HEK293 (cell line): ENCODE measurements around the gene SART1.

Source experiments
- CTCF ChIA-PET: fragments of 350-600 bp; formaldehyde crosslinking; extraction: SDS; loops from one replicate; lab custom pipeline; 2021; ENCODE audit warnings: antibody characterized with exemption; lab: Yijun Ruan, JAX
- POLR2A ChIA-PET: fragments of 300-600 bp; formaldehyde crosslinking; extraction: SDS; loops from one replicate; lab custom pipeline; 2020; ENCODE audit warnings: antibody characterized with exemption, inconsistent platforms; lab: Yijun Ruan, JAX
- H3K27ac ChIP-seq: fragments of 200-500 bp; sonication (Bioruptor generic); 2 replicates; pipeline ENCODE4 v1.5.1; 2014; ENCODE audit warnings: low read depth, low read length, control low read depth, inconsistent platforms; ENCODE audit errors: extremely low read depth
- H3K36me3 ChIP-seq, 2 experiments: fragments of 200-500 bp in 1 of 2; sonication (Bioruptor generic) in 1 of 2; 1 replicate in 1 of 2; 2 replicates in 1 of 2; pipeline ENCODE4 v1.5.1; 2014 to 2017; ENCODE audit warnings: inconsistent platforms in 2 of 2, low read length in 2 of 2; ENCODE audit not compliant: control insufficient read depth in 2 of 2, insufficient read depth in 1 of 2
- H3K4me1 ChIP-seq: fragments of 200-500 bp; sonication (Bioruptor generic); 2 replicates; pipeline ENCODE4 v1.5.1; 2014; ENCODE audit warnings: mild to moderate bottlenecking, low read length, inconsistent platforms; ENCODE audit not compliant: control insufficient read depth, insufficient read depth
- H3K4me3 ChIP-seq: 2 replicates; pipeline ENCODE4 v1.5.1; 2011; ENCODE audit warnings: low read depth, mild to moderate bottlenecking, control low read depth, low read length, moderate library complexity
- H3K9me3 ChIP-seq: fragments of 200-500 bp; sonication (Bioruptor generic); 2 replicates; pipeline ENCODE4 v1.5.1; 2014; ENCODE audit warnings: low read depth, low read length, inconsistent platforms; ENCODE audit not compliant: control insufficient read depth, insufficient read depth
- EGR2 ChIP-seq: fragments of 450-650 bp; formaldehyde crosslinking; IDR thresholded peaks from 2 replicates; pipeline ENCODE4 v1.5.1; 2016; ENCODE audit warnings: low read depth, missing biosample characterization, missing genetic modification characterization
- FEZF1 ChIP-seq: fragments of 450-650 bp; formaldehyde crosslinking; IDR thresholded peaks from 2 replicates; pipeline ENCODE4 v1.5.1; 2016; ENCODE audit warnings: missing biosample characterization, missing genetic modification characterization
- GFI1B ChIP-seq: fragments of 450-650 bp; formaldehyde crosslinking; IDR thresholded peaks from 2 replicates; pipeline ENCODE4 v1.5.1; 2016; ENCODE audit warnings: missing biosample characterization, missing genetic modification characterization
- GLI4 ChIP-seq: fragments of 450-650 bp; formaldehyde crosslinking; IDR thresholded peaks from 2 replicates; pipeline ENCODE4 v1.5.1; 2016; ENCODE audit warnings: missing biosample characterization, missing genetic modification characterization
- GLIS1 ChIP-seq: fragments of 450-650 bp; formaldehyde crosslinking; IDR thresholded peaks from 2 replicates; pipeline ENCODE4 v1.5.1; 2016; ENCODE audit warnings: missing biosample characterization, missing genetic modification characterization
- GLIS2 ChIP-seq: fragments of 450-650 bp; formaldehyde crosslinking; IDR thresholded peaks from 2 replicates; pipeline ENCODE4 v1.5.1; 2016; ENCODE audit warnings: missing biosample characterization, missing genetic modification characterization
- KLF7 ChIP-seq: fragments of 450-650 bp; formaldehyde crosslinking; IDR thresholded peaks from 2 replicates; pipeline ENCODE4 v1.5.1; 2016; ENCODE audit warnings: missing biosample characterization, missing genetic modification characterization, borderline replicate concordance
- KLF9 ChIP-seq: fragments of 450-650 bp; formaldehyde crosslinking; IDR thresholded peaks from 2 replicates; pipeline ENCODE4 v1.5.1; 2016; ENCODE audit warnings: missing biosample characterization, missing genetic modification characterization, low read depth
- SETDB1 ChIP-seq: IDR thresholded peaks from one replicate; pipeline ENCODE4 v1.6.1; 2017; ENCODE audit warnings: mild to moderate bottlenecking, low read length, moderate library complexity, mixed read lengths; ENCODE audit not compliant: insufficient read length
- SP7 ChIP-seq: fragments of 450-650 bp; formaldehyde crosslinking; IDR thresholded peaks from 2 replicates; pipeline ENCODE4 v1.5.1; 2016; ENCODE audit warnings: missing biosample characterization, missing genetic modification characterization
- ZBTB21 ChIP-seq: fragments of 450-650 bp; formaldehyde crosslinking; IDR thresholded peaks from 2 replicates; pipeline ENCODE4 v1.5.1; 2017; ENCODE audit warnings: missing biosample characterization, missing genetic modification characterization
- ZBTB44 ChIP-seq: fragments of 450-650 bp; IDR thresholded peaks from 2 replicates; pipeline ENCODE4 v1.5.1; 2018; ENCODE audit warnings: missing biosample characterization, mild to moderate bottlenecking, missing genetic modification characterization
- ZBTB48 ChIP-seq: fragments of 450-650 bp; formaldehyde crosslinking; IDR thresholded peaks from 2 replicates; pipeline ENCODE4 v1.5.1; 2016; ENCODE audit warnings: missing biosample characterization, missing genetic modification characterization
- ZFHX2 ChIP-seq: fragments of 450-650 bp; formaldehyde crosslinking; conservative IDR thresholded peaks from 2 replicates; pipeline ENCODE4 v1.5.1; 2016; ENCODE audit warnings: missing biosample characterization, missing genetic modification characterization
- ZNF114 ChIP-seq: fragments of 450-650 bp; formaldehyde crosslinking; IDR thresholded peaks from 2 replicates; pipeline ENCODE4 v1.5.0; 2017; ENCODE audit warnings: missing biosample characterization, missing genetic modification characterization
- ZNF140 ChIP-seq: fragments of 450-650 bp; formaldehyde crosslinking; IDR thresholded peaks from 2 replicates; pipeline ENCODE4 v1.5.1; 2016; ENCODE audit warnings: missing biosample characterization, missing genetic modification characterization
- ZNF157 ChIP-seq: fragments of 450-650 bp; formaldehyde crosslinking; IDR thresholded peaks from 2 replicates; pipeline ENCODE4 v1.5.1; 2016; ENCODE audit warnings: missing biosample characterization, missing genetic modification characterization
- ZNF16 ChIP-seq: fragments of 450-650 bp; formaldehyde crosslinking; IDR thresholded peaks from 2 replicates; pipeline ENCODE4 v1.5.1; 2016; ENCODE audit warnings: low read depth, missing biosample characterization, missing genetic modification characterization
- ZNF266 ChIP-seq: fragments of 450-650 bp; formaldehyde crosslinking; IDR thresholded peaks from 2 replicates; pipeline ENCODE4 v1.5.1; 2016; ENCODE audit warnings: missing biosample characterization, missing genetic modification characterization, low read depth
- ZNF280C ChIP-seq: fragments of 450-650 bp; formaldehyde crosslinking; IDR thresholded peaks from 2 replicates; pipeline ENCODE4 v1.5.1; 2016; ENCODE audit warnings: missing biosample characterization, missing genetic modification characterization
- ZNF335 ChIP-seq: fragments of 450-650 bp; formaldehyde crosslinking; conservative IDR thresholded peaks from 2 replicates; pipeline ENCODE4 v1.5.1; 2016; ENCODE audit warnings: missing biosample characterization, missing genetic modification characterization
- ZNF341 ChIP-seq: fragments of 450-650 bp; formaldehyde crosslinking; IDR thresholded peaks from 2 replicates; pipeline ENCODE4; 2016; ENCODE audit warnings: low read depth, missing biosample characterization, missing genetic modification characterization
- ZNF366 ChIP-seq: fragments of 450-650 bp; formaldehyde crosslinking; conservative IDR thresholded peaks from 2 replicates; pipeline ENCODE4 v1.5.1; 2016; ENCODE audit warnings: missing biosample characterization, missing genetic modification characterization
- ZNF404 ChIP-seq: fragments of 450-650 bp; formaldehyde crosslinking; IDR thresholded peaks from 2 replicates; pipeline ENCODE4 v1.5.1; 2017; ENCODE audit warnings: missing biosample characterization, missing genetic modification characterization
- ZNF433 ChIP-seq: fragments of 450-650 bp; formaldehyde crosslinking; IDR thresholded peaks from 2 replicates; pipeline ENCODE4 v1.5.1; 2016; ENCODE audit warnings: missing biosample characterization, missing genetic modification characterization, low read depth
- ZNF555 ChIP-seq: fragments of 450-650 bp; formaldehyde crosslinking; conservative IDR thresholded peaks from 2 replicates; pipeline ENCODE4 v1.5.1; 2017; ENCODE audit warnings: missing biosample characterization, mild to moderate bottlenecking, missing genetic modification characterization, inconsistent platforms
- ZNF571 ChIP-seq: fragments of 450-650 bp; formaldehyde crosslinking; IDR thresholded peaks from 2 replicates; pipeline ENCODE4 v1.5.0; 2017; ENCODE audit warnings: missing biosample characterization, missing genetic modification characterization
- ZNF747 ChIP-seq: fragments of 450-650 bp; formaldehyde crosslinking; IDR thresholded peaks from 2 replicates; pipeline ENCODE4 v1.5.1; 2016; ENCODE audit warnings: missing biosample characterization, missing genetic modification characterization
- ZNF76 ChIP-seq: fragments of 450-650 bp; formaldehyde crosslinking; IDR thresholded peaks from 2 replicates; pipeline ENCODE4; 2016; ENCODE audit warnings: low read depth, missing biosample characterization, missing genetic modification characterization, borderline replicate concordance
- ZSCAN4 ChIP-seq: fragments of 450-650 bp; formaldehyde crosslinking; IDR thresholded peaks from 2 replicates; pipeline ENCODE4 v1.5.1; 2017; ENCODE audit warnings: missing biosample characterization, missing genetic modification characterization

SART1 gene

GRCh38 chr11:66003291-66003690 lies 41.8 kb downstream of the SART1 start:
- peak overlapping the region; percentile 98 for H3K4me3 ChIP-seq
- peaks cover 0 to 53% of the 10 kb centered on the region in 2 experiments; a peak in 1 of 3 replicates for H3K36me3 ChIP-seq
- POLR2A ChIA-PET = interaction anchor here (0.9 to 1.6 kb wide), 7 partner anchors 41 to 388 kb away, joined by 3 to 7 read pairs (median 4); partner anchors contain the start of genes CFL1, FIBP, PCNX3 and SF3B2
- CTCF ChIA-PET = interaction anchor here (0.8 to 1.4 kb wide), 3 partner anchors 15 to 43 kb away, joined by 3 read pairs; no protein-coding TSS in a partner anchor
- 0 out of 2 replicates have a peak overlapping the region, but pooled peaks have one; percentile 34 for H3K27ac ChIP-seq
- TF ChIP-seq ZNF114 (tag by site-specific recombination) = no peak
- TF ChIP-seq KLF9 (tag by site-specific recombination) = no peak
- TF ChIP-seq ZNF433 (tag by site-specific recombination) = no peak
- no peak for TF ChIP-seq GFI1B (tag by site-specific recombination)
- no peak for TF ChIP-seq ZNF366
- TF ChIP-seq GLIS1 (tag by site-specific recombination) = no peak
- TF ChIP-seq KLF7 (tag by site-specific recombination) = no peak
- no peak for TF ChIP-seq SETDB1
- no peak for TF ChIP-seq ZNF747 (tag by site-specific recombination)
- no peak for TF ChIP-seq GLI4 (tag by site-specific recombination)
- TF ChIP-seq ZNF404 (tag by site-specific recombination) = no peak
- TF ChIP-seq GLIS2 = no peak
- no peak for TF ChIP-seq ZBTB44 (tag by site-specific recombination)
- no peak for TF ChIP-seq ZNF341 (tag by site-specific recombination)
- TF ChIP-seq ZNF16 (tag by site-specific recombination) = no peak
- no peak for TF ChIP-seq ZNF140 (tag by site-specific recombination)
- TF ChIP-seq FEZF1 (tag by site-specific recombination) = no peak
- no peak for TF ChIP-seq ZNF555 (tag by site-specific recombination)
- no peak for TF ChIP-seq ZSCAN4 (tag by site-specific recombination)
- H3K4me1 ChIP-seq = no peaks in the 10 kb centered on the region
- H3K9me3 ChIP-seq = no peaks in the 10 kb centered on the region

- Histone ChIP-seq H3K4me3 (no peak overlapping the region), H3K9me3 (no peaks in the 10 kb centered on the region)
- POLR2A ChIA-PET = no interaction called here
- CTCF ChIA-PET = interaction anchor here (0.7 to 0.9 kb wide), 3 partner anchors 19 to 44 kb away, joined by 3 read pairs; no protein-coding TSS in a partner anchor
- no peak for TF ChIP-seq ZBTB48 (tag by site-specific recombination)
- no peak for TF ChIP-seq ZNF157 (tag by site-specific recombination)
- TF ChIP-seq EGR2 (tag by site-specific recombination) = peak; percentile 89
- TF ChIP-seq ZBTB21 (tag by site-specific recombination) = no peak
- no peak for TF ChIP-seq SP7
- TF ChIP-seq ZNF335 (tag by site-specific recombination) = no peak
- no peak for TF ChIP-seq ZNF571 (tag by site-specific recombination)
- peak; percentile 62 for TF ChIP-seq ZFHX2 (tag by site-specific recombination)
- TF ChIP-seq ZNF266 (tag by site-specific recombination) = no peak
- TF ChIP-seq ZNF76 (tag by site-specific recombination) = no peak
- TF ChIP-seq ZNF280C (tag by site-specific recombination) = no peak
- TF ChIP-seq, all 188 proteins: peak for 2
- Histone ChIP-seq H3K36me3 (peaks cover 0 to 44% of the 10 kb centered on the region in 2 experiments; a peak in 1 of 3 replicates), H3K4me1 (no peaks in the 10 kb centered on the region), H3K27ac (no peak overlapping the region)
Observed at GRCh38 chr11:66004186-66004585, 42.7 kb downstream of the SART1 start.
